OCI-LY3 (cell line): Measurements from ENCODE around the gene PLA2G4A.

Experiments used
- H2AFZ ChIP-seq: fragments of 200-600, 300-600 bp; shearing (Covaris generic); 2 replicates; pipeline ENCODE4 v1.6.0; 2014; ENCODE audit warnings: antibody characterized with exemption, low read depth, low read length
- H3K27ac ChIP-seq: fragments of 200-600, 300-600 bp; sonication (generic); 2 replicates; pipeline ENCODE4 v1.5.1; 2014; ENCODE audit warnings: mild to moderate bottlenecking, low read length, moderate library complexity, mixed read lengths
- H3K27me3 ChIP-seq: fragments of 200-600, 300-600 bp; sonication (generic); 2 replicates; pipeline ENCODE4 v1.6.1; 2014; ENCODE audit warnings: low read depth, low read length, mixed read lengths
- H3K36me3 ChIP-seq: fragments of 200-600, 300-600 bp; sonication (generic); replicated peaks from 2 replicates; pipeline ENCODE3; 2014; ENCODE audit warnings: low read depth, low read length, mixed read lengths
- H3K4me1 ChIP-seq: fragments of 300-600, 200-600 bp; sonication (generic); 2 replicates; pipeline ENCODE4 v1.6.1; 2014; ENCODE audit warnings: low read length, mixed read lengths
- H3K4me2 ChIP-seq: fragments of 200-600, 300-600 bp; sonication (generic); 2 replicates; pipeline ENCODE4 v1.6.1; 2014; ENCODE audit warnings: low read length, mixed read lengths
- H3K4me3 ChIP-seq: fragments of 300-600, 200-600 bp; sonication (generic); 2 replicates; pipeline ENCODE4 v1.5.1; 2014; ENCODE audit warnings: antibody characterized with exemption, mild to moderate bottlenecking, low read length, moderate library complexity
- H3K79me2 ChIP-seq: fragments of 300-600, 200-600 bp; shearing (Covaris generic); 2 replicates; pipeline ENCODE4 v1.6.1; 2014; ENCODE audit warnings: mild to moderate bottlenecking, low read length, mixed read lengths
- H3K9ac ChIP-seq: fragments of 300-600, 200-600 bp; shearing (Covaris generic); 2 replicates; pipeline ENCODE4 v1.6.0; 2014; ENCODE audit warnings: mild to moderate bottlenecking, low read length, moderate library complexity
- H3K9me3 ChIP-seq: fragments of 200-600, 300-600 bp; shearing (Covaris generic); 2 replicates; pipeline ENCODE4 v1.6.1; 2014; ENCODE audit warnings: low read length, mixed read lengths; ENCODE audit not compliant: insufficient read depth
- H4K20me1 ChIP-seq: fragments of 200-600, 300-600 bp; sonication (generic); 2 replicates; pipeline ENCODE4 v1.6.1; 2016; ENCODE audit warnings: low read length, mixed read lengths; ENCODE audit not compliant: insufficient read depth
- EZH2phosphoT487 ChIP-seq: fragments of 200-600 bp; shearing (Covaris generic); IDR thresholded peaks from 2 replicates; pipeline ENCODE4 v1.6.1; 2018; ENCODE audit warnings: antibody characterized with exemption, mixed run types, low read depth
- TF ChIP-seq, protein P1 (sequence below): fragments of 200-600, 300-600 bp; sonication (generic); IDR thresholded peaks from 2 replicates; pipeline ENCODE4 v1.5.1; 2014; ENCODE audit warnings: antibody characterized with exemption, low read length, low read depth

The PLA2G4A gene

GRCh38 chr1:186994897-186995296 lies 166.1 kb downstream of the PLA2G4A start:
- Histone ChIP-seq H3K27ac (no peak overlapping the region), H3K4me3 (no peak overlapping the region), H3K9me3 (no peaks in the 10 kb centered on the region), H3K4me1 (no peaks in the 10 kb centered on the region), H3K36me3 (no peaks in the 10 kb centered on the region), H3K27me3 (no peaks in the 10 kb centered on the region), H2AFZ (no peak overlapping the region), H3K4me2 (no peak overlapping the region), H4K20me1 (no peaks in the 10 kb centered on the region), H3K9ac (no peak overlapping the region), H3K79me2 (no peaks in the 10 kb centered on the region)
- TF ChIP-seq EZH2phosphoT487, result no peak
- TF ChIP-seq, protein P1, sequence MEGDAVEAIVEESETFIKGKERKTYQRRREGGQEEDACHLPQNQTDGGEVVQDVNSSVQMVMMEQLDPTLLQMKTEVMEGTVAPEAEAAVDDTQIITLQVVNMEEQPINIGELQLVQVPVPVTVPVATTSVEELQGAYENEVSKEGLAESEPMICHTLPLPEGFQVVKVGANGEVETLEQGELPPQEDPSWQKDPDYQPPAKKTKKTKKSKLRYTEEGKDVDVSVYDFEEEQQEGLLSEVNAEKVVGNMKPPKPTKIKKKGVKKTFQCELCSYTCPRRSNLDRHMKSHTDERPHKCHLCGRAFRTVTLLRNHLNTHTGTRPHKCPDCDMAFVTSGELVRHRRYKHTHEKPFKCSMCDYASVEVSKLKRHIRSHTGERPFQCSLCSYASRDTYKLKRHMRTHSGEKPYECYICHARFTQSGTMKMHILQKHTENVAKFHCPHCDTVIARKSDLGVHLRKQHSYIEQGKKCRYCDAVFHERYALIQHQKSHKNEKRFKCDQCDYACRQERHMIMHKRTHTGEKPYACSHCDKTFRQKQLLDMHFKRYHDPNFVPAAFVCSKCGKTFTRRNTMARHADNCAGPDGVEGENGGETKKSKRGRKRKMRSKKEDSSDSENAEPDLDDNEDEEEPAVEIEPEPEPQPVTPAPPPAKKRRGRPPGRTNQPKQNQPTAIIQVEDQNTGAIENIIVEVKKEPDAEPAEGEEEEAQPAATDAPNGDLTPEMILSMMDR, result no peak

DNA sequence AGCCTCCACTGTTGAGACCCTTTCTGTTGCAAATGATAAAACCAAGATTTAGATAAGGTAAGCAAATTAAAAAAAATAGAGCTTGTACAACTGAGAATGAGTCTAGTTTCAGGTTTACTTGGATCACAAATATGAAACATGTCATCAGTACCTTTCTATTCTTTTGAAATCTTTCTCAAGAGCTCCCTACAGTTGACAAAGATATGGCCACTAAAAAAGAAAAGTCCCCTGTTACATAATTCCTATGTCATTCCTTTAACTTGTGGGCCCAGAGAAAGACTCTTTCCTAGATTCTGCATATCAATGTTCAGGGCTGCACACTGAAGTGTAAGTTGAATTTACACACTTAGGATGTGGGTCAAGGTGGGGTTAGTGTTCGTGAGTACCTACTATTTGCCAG lies 168.1 kb downstream of the PLA2G4A start:
- H2AFZ ChIP-seq, result no peak overlapping the region
- no peak for TF ChIP-seq EZH2phosphoT487
- TF ChIP-seq, protein P1, result no peak
- H3K4me2 ChIP-seq, result no peak overlapping the region
- no peak overlapping the region for H3K9ac ChIP-seq
- no peaks in the 10 kb centered on the region for H3K27me3 ChIP-seq
- no peaks in the 10 kb centered on the region for H3K4me1 ChIP-seq
- H3K4me3 ChIP-seq, result no peak overlapping the region
- H3K9me3 ChIP-seq, result no peaks in the 10 kb centered on the region
- no peaks in the 10 kb centered on the region for H4K20me1 ChIP-seq
- no peak overlapping the region for H3K27ac ChIP-seq
- no peaks in the 10 kb centered on the region for H3K79me2 ChIP-seq
- H3K36me3 ChIP-seq, result no peaks in the 10 kb centered on the region

DNA sequence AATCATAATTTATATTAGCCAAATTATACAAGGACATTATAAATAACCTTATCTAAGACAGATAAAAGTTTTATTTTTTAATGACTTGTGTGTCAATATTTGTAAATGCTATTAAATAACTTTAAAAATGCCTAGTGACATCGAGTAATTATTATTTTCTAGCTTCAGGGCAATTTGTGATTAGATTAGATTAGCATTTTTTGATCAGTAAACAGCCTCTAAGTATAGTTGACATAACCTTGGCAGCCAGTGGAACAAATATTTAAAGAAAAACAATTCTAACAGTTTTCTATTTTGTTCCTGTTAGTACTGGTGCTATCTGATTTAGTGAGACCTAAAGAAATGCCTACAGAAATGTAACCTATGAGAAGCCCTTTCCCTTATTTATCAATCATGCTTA lies 169.1 kb downstream of the PLA2G4A start:
- Histone ChIP-seq H3K9ac (no peak overlapping the region), H3K4me3 (no peak overlapping the region), H3K36me3 (no peaks in the 10 kb centered on the region), H4K20me1 (no peaks in the 10 kb centered on the region), H3K79me2 (no peaks in the 10 kb centered on the region), H3K4me2 (no peak overlapping the region), H2AFZ (no peak overlapping the region), H3K4me1 (no peaks in the 10 kb centered on the region), H3K27ac (no peak overlapping the region), H3K9me3 (no peaks in the 10 kb centered on the region), H3K27me3 (no peaks in the 10 kb centered on the region)
- TF ChIP-seq, protein P1, result no peak
- no peak for TF ChIP-seq EZH2phosphoT487

DNA sequence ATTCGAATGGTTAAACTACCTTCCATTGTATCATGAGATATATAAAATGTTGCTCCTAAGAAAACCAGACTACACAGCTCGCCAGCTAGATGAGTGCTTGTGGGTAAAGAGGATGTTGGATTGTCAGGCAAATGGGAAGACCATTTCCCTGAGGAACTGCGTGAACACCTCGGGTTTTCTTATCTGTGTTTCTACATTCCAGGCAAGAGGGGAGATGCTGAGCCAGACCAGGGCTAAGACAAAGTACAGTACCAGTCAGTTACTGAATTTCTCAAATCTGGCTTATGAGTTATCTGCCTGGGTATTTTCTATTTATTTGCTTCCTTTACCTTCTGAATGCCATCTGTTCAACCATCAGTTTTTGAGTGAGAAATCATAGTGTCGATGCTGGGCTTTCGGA lies 170.8 kb downstream of the PLA2G4A start:
- TF ChIP-seq, protein P1, result no peak
- no peak for TF ChIP-seq EZH2phosphoT487
- Histone ChIP-seq H3K27me3 (no peaks in the 10 kb centered on the region), H3K27ac (no peak overlapping the region), H3K36me3 (no peaks in the 10 kb centered on the region), H2AFZ (no peak overlapping the region), H3K4me3 (no peak overlapping the region), H4K20me1 (no peaks in the 10 kb centered on the region), H3K9me3 (no peaks in the 10 kb centered on the region), H3K4me2 (no peak overlapping the region), H3K4me1 (no peaks in the 10 kb centered on the region), H3K9ac (no peak overlapping the region), H3K79me2 (no peaks in the 10 kb centered on the region)
